Activated gamma-delta T cell treated with Interleukin-2 at 50 U/mL for 16 hours (primary cell): Measurements from ENCODE around the gene ST8SIA3.

ENCODE experiments used
- DNase-seq: peaks from one replicate; pipeline ENCODE4 v3.0.0-alpha.2; 2020

The ST8SIA3 gene

DNA sequence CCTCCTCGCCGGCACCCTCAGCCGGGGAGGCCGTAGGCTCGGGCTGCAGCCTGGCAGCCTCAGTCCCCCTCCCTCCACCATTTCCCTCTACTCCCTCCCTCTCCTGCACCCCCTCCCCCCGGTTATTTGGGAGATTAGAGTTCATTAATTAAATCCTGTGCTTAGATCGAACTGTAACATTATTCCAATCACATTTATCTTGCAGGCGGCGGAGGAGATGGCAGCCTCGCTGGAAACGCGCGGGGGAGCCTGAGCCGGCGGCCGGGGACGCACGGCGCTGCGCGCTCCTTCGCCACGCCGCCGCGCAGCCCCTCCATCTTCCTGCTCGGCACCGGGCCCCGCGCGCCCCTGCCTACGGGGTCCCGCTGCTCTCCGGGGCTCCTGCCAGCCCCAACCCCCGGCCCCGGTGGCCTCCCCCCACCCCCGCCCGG is at the start of gene ST8SIA3:
ST8SIA3 (plus strand) TSS at position 287 of the 431 bp plus-strand sequence. CDS start 290 bp downstream, outside the sequence.
- no peak for DNase-seq

- no peak for DNase-seq
Observed at GRCh38 chr18:57311472-57311871, 40.9 kb upstream of the ST8SIA3 start.

GRCh38 chr18:57312346-57313144 is 39.8 kb upstream of the ST8SIA3 start:
- no peak for DNase-seq

DNA sequence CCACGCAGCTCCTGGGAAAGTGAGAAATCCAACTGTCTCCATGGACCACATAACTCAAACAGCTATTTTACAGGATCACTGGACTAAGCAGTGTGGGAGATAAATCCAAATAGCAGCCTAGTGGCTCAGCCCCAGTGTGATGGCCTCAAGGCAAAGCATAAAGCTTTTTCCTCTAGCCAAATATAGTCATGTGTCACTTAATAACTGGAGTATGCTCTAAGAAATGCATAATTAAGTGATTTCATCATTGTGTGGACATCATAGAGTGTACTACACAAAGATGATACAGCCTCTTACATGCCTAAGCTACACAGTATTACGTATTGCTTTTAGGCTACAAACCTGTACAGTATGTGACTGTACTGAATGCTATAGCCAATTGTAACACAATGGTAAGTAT is 31.8 kb upstream of the ST8SIA3 start:
- no peak for DNase-seq

DNA sequence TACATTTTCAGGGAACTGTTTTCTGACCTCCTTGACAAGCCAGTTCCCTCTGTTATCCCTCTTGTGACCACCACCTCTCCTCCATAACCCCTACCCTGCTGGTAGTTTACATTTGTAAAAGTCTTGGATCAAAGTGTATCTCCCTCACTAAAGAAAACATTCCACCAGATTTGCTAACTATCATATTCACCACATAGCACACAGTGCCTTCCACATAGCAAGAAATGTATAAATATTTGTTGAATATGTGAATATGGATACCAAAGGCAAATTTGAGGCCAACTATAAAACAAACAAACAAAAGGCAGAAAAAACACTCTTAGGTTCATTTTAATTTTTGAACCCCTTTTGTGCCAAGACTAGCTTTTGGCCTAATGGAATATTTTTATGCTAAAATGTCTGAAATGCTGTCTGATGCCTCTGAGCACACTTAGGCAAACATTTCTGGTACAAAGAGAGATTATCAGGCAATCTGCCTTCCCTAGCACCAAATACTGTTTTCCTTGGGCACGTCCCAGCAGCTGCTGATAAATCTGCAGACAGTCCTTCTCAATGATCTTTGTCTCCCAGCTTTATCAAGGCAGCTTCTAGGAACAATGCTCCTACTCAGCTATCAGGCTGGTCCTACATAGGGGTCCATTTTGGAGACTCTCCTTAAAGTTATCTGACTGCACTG is 26.7 kb upstream of the ST8SIA3 start:
- DNase-seq = no peak

DNA sequence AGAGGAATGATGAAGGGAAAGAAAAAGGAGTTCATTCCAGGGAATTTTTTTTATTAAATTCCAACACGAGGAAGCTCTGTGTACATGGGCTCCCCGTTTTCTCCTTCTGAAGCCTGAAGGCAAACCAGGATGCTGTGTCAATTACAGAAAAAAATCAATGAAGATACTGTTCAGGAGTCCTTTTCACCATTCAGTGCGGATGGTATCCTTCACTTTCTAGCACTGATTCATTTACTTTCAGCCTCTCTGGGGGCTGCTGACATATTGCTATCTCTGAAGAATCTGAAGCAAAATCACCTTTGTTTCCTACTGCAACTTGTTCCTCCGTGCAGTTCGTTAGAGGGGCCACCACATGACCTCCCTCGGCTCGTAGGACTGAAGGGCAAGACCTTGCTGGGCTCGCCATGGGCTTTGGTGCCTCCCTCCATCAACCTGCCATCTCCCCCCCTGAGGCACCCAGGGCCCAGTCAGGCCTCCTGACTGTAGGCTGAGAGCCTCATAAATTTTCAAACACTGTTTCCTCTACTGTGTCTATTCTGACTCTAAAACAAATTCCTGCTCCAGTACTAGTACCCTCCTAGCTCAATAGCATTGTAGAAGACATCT is 25.5 kb upstream of the ST8SIA3 start:
- no peak for DNase-seq

DNA sequence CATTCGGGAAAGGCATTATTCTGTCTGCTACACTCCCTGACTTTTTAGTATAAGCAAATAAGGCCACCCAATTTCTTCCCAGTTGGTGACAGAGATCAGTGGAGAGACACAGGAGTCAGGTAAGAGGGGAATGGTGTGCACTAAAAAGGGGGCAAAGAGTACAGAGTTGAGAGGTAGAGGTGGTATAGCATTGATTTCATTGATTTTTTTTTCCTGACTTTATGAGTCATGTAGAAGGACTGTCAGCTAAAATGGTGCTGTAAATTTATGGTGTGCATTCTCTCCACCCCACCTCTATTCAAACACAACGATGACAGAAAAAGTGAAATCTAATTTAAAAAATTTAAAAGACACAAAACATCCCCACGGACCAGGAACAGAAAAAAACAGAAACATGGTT is 23.7 kb upstream of the ST8SIA3 start:
- DNase-seq = no peak

DNA sequence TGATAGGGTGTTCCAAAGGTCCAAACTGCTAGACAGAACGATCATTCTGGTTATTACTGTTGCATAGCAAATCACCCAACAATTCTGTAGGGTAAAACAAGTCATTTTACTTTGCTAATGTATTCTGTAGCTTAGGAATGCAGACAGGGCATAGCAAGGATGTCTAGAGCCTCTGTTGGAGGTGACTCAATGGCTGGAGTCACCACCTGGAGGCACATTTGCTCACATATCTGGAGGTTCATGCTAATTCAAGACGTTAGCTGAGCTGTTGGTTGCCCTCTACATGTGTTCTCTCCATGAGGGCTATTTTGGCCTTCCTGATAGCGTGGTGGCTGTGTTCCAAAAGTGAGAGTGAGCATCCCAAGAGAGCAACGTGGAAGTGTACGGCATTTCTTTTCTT is 22.5 kb upstream of the ST8SIA3 start:
- DNase-seq = no peak

GRCh38 chr18:57331718-57332117 is 20.6 kb upstream of the ST8SIA3 start:
- DNase-seq = no peak

DNA sequence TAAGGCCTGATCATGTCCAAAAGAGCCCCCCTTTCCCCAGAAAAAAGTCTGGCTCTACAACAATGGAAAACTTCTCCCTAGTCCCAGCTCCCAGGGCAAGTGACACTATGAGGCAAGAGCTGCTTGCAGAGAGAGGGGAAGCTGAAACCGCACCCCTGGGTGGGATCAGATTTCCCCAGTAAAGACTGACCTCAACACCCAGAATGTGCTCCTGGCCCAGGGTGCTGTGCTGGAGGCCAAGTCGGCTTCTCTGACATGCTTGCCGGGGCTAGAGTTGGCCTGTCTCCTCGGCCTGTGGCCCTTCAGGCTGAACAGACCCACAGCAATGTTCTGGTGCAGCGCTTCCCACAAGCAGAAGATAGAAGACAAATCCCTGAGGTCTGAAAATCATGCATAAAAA is 18.4 kb upstream of the ST8SIA3 start:
- DNase-seq = no peak

GRCh38 chr18:57334383-57334782 is 18.0 kb upstream of the ST8SIA3 start:
- DNase-seq = no peak

DNA sequence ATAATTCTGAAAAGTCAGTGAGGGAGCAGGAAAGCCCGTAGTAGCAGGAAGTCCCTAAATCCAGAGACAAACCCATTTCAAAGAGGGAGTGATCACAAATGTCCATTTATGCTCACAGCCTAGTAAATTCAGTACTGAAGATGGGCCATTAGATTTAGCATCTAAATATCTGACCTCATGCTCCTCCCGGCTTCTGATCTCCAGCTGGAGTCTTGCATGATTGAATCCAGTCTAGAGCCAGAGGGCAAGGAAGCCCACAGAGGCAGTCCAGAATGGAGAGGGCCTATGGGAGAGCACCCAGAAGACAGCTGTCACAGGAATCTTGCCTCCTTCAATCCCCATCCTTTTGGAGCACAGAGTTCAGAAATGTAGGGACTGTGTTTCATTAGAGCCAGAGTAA is 16.0 kb upstream of the ST8SIA3 start:
- no peak for DNase-seq

DNA sequence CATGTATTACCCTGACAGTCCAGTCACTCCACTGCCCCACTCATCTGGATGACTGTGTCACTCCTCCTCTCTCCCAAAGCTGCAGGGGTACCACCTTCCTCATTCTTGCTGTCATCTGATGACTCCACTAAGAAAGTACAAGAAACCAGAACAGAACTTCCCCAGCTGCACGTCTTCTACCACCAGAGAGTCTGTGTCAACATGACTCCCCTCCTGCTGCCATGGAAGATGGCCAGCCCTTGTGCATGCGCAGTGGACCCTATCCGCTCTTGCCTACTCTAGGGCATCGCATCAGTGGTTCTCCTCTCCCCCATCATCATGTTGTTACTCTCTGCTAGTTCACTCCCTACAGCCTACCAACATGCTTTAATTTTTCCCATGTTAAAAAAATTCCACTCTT is 14.5 kb upstream of the ST8SIA3 start:
- no peak for DNase-seq

- DNase-seq = no peak
Observed at GRCh38 chr18:57343833-57344232, 8.5 kb upstream of the ST8SIA3 start.

GRCh38 chr18:57346876-57347275 is 5.5 kb upstream of the ST8SIA3 start:
- no peak for DNase-seq

- no peak for DNase-seq
Observed at GRCh38 chr18:57347784-57348183, 4.6 kb upstream of the ST8SIA3 start.

DNA sequence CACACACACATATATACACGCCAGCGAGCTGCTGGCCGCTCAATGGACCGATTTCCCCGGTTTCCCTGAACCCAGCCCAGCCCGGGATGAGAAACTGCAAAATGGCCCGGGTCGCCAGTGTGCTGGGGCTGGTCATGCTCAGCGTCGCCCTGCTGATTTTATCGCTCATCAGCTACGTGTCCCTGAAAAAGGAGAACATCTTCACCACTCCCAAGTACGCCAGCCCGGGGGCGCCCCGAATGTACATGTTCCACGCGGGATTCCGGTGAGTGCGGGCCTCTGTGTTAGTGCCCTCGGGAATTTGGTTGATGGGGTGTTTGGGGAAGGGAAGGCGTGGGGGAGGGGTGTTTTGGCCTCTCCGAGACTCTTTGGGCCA is 392 bp downstream of the ST8SIA3 start:
- DNase-seq = no peak

- DNase-seq = no peak
Observed at GRCh38 chr18:57353137-57353939, 981 bp downstream of the ST8SIA3 start.

- no peak for DNase-seq
Observed at GRCh38 chr18:57353940-57354461, 1.6 kb downstream of the ST8SIA3 start.

DNA sequence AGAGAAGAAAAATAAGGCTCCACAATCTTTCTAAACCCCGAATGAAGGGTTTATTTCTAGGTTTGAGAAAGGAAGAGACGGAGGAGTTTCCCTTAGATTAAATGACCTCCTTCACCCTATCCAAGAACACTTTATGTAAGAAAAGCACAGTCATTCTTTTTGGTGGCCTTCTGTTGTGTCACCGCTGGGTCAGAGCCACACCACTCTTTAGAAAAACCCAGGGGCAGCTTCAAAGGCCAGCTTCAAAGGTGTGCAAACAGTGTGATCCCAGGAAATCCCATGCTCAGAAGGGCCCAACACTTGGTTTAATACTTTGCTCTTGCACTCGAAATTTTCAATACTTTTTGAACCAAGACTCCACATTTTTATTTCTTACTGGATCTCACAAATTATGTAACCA is 7.1 kb downstream of the ST8SIA3 start:
- DNase-seq = no peak

GRCh38 chr18:57362714-57363113 is 10.4 kb downstream of the ST8SIA3 start:
- DNase-seq = no peak

GRCh38 chr18:57364460-57364859 is 12.1 kb downstream of the ST8SIA3 start:
- no peak for DNase-seq

DNA sequence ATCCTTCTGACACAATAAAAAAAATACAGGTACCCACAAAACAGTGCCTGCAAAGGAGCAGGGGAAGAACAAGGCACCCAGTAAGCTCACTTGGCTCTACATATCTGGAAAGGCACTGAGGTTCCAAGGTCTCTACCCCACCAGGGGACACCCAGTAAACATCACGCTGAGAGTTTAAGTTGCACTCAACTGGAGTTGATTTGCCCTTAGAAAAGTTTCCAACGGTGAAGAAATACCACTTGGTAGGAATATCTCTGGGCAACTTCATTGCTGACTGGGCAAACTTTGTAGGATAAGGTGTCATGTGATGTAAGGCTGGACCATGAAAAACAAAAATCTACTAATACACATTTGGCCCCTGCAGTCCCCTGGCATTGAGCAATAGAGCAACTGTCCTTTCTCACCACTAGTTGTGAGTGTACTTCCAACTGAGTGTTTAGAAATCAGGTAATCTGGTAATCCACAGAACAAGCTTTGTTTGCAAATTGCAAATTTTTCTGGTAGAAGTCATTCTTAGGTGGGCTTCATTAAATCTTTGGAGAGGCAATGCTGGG is 14.2 kb downstream of the ST8SIA3 start:
- no peak for DNase-seq
